Right ventricle myocardium superior (tissue), 1 donor: ENCODE data around the gene DUSP22. TPM values are rescaled to one million over a fixed set of nuclear protein-coding genes. Genes with fewer than 3 reads are reported as not detected.
"Not testable (repeated sequence)": the region's sequence is repeated elsewhere in the genome, so short reads cannot be mapped to it uniquely, and the experiment has no call there.

Experiments used
- ATAC-seq: fragments of 200-7000 bp; cut with Tn5 transposase; one replicate; pipeline ENCODE4 v1.9.1; 2020; ENCODE audit warnings: mild to moderate bottlenecking; ENCODE audit not compliant: poor library complexity
- DNase-seq: peaks from one replicate; pipeline ENCODE4 v3.0.0-alpha.2; 2020
- intact Hi-C: fragments of 100-400 bp; cut with DNase I; formaldehyde crosslinking; loops from one replicate; pipeline ENCODE4 v1.11.2; 2022
- long read RNA-seq: library from polyadenylated mRNA; unstranded; transcript quantifications from one replicate; pipeline ENCODE4 v2.0.0, GENCODE V29; 2021
- total RNA-seq: library from RNA; stranded (reverse); fragmentation: NEBNext Ultra II Directional; extraction: Animal tissue kit (Norgen Biotek cat#: 25700); gene quantifications from one replicate; pipeline ENCODE4 v1.2.1, GENCODE V29; 2021
- donor health status: DM: no; HTN: yes; CAD: no; lungs with severe emphysema.

The DUSP22 gene
- total RNA-seq: 50.5 TPM
- long read RNA-seq, transcript DUSP22-208 (6 exons, 1,166 nt): minor isoform, 33 of 176 reads
- long read RNA-seq, transcript DUSP22-202 (7 exons, 3,098 nt): major isoform, 86 of 176 reads
- long read RNA-seq, transcript DUSP22-201 (8 exons, 1,485 nt): minor isoform, 20 of 176 reads
- long read RNA-seq, partial matches to known transcripts: 5 of 176 reads
- long read RNA-seq, other reads (novel, unspliced or antisense): 28 of 176 reads

- intact Hi-C loops: no loop called here
- peak; percentile 95 for DNase-seq
- peak; percentile 94 for ATAC-seq
Measured at GRCh38 chr6:291697-292505, at the start of gene DUSP22. TSS of gene DUSP22 (plus strand) at chr6:292487. CDS start at chr6:292540, 53 bp downstream.

GRCh38 chr6:246352-246751 lies 45.9 kb upstream of the DUSP22 start:
- ATAC-seq (no peak), DNase-seq (no peak)
- intact Hi-C loops: no loop called here

GRCh38 chr6:247351-247750 lies 44.9 kb upstream of the DUSP22 start:
- no peak for DNase-seq
- no peak for ATAC-seq
- intact Hi-C loops: no loop called here

GRCh38 chr6:248046-248445 lies 44.2 kb upstream of the DUSP22 start:
- DNase-seq, intact Hi-C loops, ATAC-seq: not testable (repeated sequence)

- DNase-seq (no peak), ATAC-seq (no peak)
- intact Hi-C loops: no loop called here
Measured at GRCh38 chr6:250676-251075, 41.6 kb upstream of the DUSP22 start.

GRCh38 chr6:251920-252319 lies 40.4 kb upstream of the DUSP22 start:
- intact Hi-C loops: no loop called here
- ATAC-seq (no peak), DNase-seq (no peak)

GRCh38 chr6:252775-253535 lies 39.3 kb upstream of the DUSP22 start:
- no peak for DNase-seq
- ATAC-seq: no peak
- intact Hi-C loops: no loop called here

GRCh38 chr6:254016-254415 lies 38.3 kb upstream of the DUSP22 start:
- DNase-seq (no peak), ATAC-seq (no peak)
- intact Hi-C loops: no loop called here

GRCh38 chr6:255041-255750 lies 37.1 kb upstream of the DUSP22 start:
- intact Hi-C loops: no loop called here
- no peak for DNase-seq
- no peak for ATAC-seq

- intact Hi-C loops: no loop called here
- DNase-seq: no peak
- no peak for ATAC-seq
Measured at GRCh38 chr6:255751-256083, 36.6 kb upstream of the DUSP22 start.

- DNase-seq (no peak), ATAC-seq (no peak)
- intact Hi-C loops: no loop called here
Measured at GRCh38 chr6:256169-256568, 36.1 kb upstream of the DUSP22 start.

- intact Hi-C loops: no loop called here
- ATAC-seq (no peak), DNase-seq (no peak)
Measured at GRCh38 chr6:257031-257725, 35.1 kb upstream of the DUSP22 start.

- intact Hi-C loops: no loop called here
- no peak for ATAC-seq
- no peak for DNase-seq
Measured at GRCh38 chr6:257774-258173, 34.5 kb upstream of the DUSP22 start.

- DNase-seq: no peak
- intact Hi-C loops: no loop called here
- no peak for ATAC-seq
Measured at GRCh38 chr6:259316-259715, 33.0 kb upstream of the DUSP22 start.

- ATAC-seq (no peak), DNase-seq (no peak)
- intact Hi-C loops: no loop called here
Measured at GRCh38 chr6:259901-260508, 32.3 kb upstream of the DUSP22 start.

GRCh38 chr6:264626-265025 lies 27.7 kb upstream of the DUSP22 start:
- DNase-seq (no peak), ATAC-seq (no peak)
- intact Hi-C loops: no loop called here

- ATAC-seq (no peak), DNase-seq (no peak)
- intact Hi-C loops: no loop called here
Measured at GRCh38 chr6:268394-268935, 23.8 kb upstream of the DUSP22 start.

GRCh38 chr6:273551-274058 lies 18.7 kb upstream of the DUSP22 start:
- no peak for DNase-seq
- intact Hi-C loops: no loop called here

More at GRCh38 chr6:273551-274058, 18.7 kb upstream of the DUSP22 start:
- ATAC-seq: peak; percentile 60
